ENCODE measurements around the gene SLC25A38. TPM values are rescaled to one million over a fixed set of nuclear protein-coding genes. Genes with fewer than 3 reads are reported as not detected.

The SLC25A38 gene
- total RNA-seq, 2 experiments from 2014 or later = 43.2 to 44.7 TPM

- Histone ChIP-seq H3K4me1 (ENCODE audit: insufficient read depth, low read length) (peaks cover 9% of the 10 kb centered on the region), H3K36me3 (ENCODE audit: insufficient read depth, low read length) (no peaks in the 10 kb centered on the region), H3K27me3 (ENCODE audit: control insufficient read depth in 1 of 2, insufficient read depth in 2 of 2, low read length in 2 of 2) (no peaks in the 10 kb centered on the region), H3K4me3 (ENCODE audit: low read length) (no peak overlapping the region), H3K9me3 (ENCODE audit: control insufficient read depth in 1 of 2, insufficient read depth in 1 of 2, low read length in 2 of 2) (no peaks in the 10 kb centered on the region), H3K27ac (ENCODE audit: low read depth in 1 of 2, low read length in 2 of 2) (no peak overlapping the region)
- Mint-ChIP-seq H3K36me3 (ENCODE audit: low read depth) (no peaks in the 10 kb centered on the region), H3K27me3 (no peaks in the 10 kb centered on the region), H3K9me3 (no peaks in the 10 kb centered on the region), H3K27ac (no peak overlapping the region), H3K4me3 (no peak overlapping the region), H3K4me1 (ENCODE audit: low read depth) (peaks cover 22% of the 10 kb centered on the region)
- POLR2A ChIA-PET = no interaction called here
- ATAC-seq (ENCODE audit: poor library complexity) (no peak), DNase-seq (no peak)
- CTCF ChIA-PET = no interaction called here
- intact Hi-C loops (cut with DNase I, micrococcal nuclease) = no loop called here
- TF ChIP-seq CTCF (IDR thresholded peaks at IDR 0.05) = no peak
These were observed 39.4 kb upstream of the SLC25A38 start for GRCh38 chr3:39343760-39344159.

DNA sequence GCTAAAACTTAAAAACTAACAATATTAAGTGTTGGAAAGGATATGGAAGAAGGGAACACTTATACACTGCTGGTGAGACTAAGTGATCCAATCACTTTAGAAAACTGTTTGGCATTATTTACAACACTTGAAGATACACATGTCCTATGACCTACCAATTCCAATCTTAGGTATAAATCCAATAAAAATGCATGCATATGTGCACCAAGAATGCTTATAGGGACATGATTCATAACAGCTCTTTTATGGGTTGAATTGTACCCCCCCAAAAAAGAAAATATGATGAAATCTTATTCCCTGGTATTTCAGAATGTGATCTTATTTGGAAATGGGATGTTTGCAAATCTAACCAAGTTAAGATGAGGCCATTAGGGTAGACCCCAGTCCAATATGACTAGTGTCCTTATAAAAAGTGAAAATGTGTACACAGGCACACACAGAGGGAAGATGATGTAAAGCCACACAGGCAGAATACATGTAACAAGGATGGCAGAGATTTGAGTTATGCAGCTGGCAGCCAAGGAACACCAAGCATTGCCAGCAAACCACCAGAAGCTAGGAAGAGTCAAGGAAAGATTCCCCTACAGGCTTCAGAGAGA is 38.3 kb upstream of the SLC25A38 start:
- H3K4me1 ChIP-seq (ENCODE audit: insufficient read depth, low read length) = peaks cover 9% of the 10 kb centered on the region
- Mint-ChIP-seq H3K36me3 (ENCODE audit: low read depth) (no peaks in the 10 kb centered on the region), H3K27ac (no peak overlapping the region), H3K27me3 (no peaks in the 10 kb centered on the region), H3K4me1 (ENCODE audit: low read depth) (peaks cover 23% of the 10 kb centered on the region), H3K9me3 (no peaks in the 10 kb centered on the region), H3K4me3 (no peak overlapping the region)
- H3K36me3 ChIP-seq (ENCODE audit: insufficient read depth, low read length) = no peaks in the 10 kb centered on the region
- intact Hi-C loops (cut with DNase I, micrococcal nuclease) = no loop called here
- ChIA-PET CTCF (interaction anchor here (0.5 kb wide), 1 partner anchor 71 kb away, joined by 4 read pairs; no protein-coding TSS in a partner anchor), POLR2A (no interaction called here)
- H3K27ac ChIP-seq (ENCODE audit: low read depth in 1 of 2, low read length in 2 of 2) = no peak overlapping the region
- DNase-seq (no peak), ATAC-seq (ENCODE audit: poor library complexity) (no peak)
- H3K9me3 ChIP-seq (ENCODE audit: control insufficient read depth in 1 of 2, insufficient read depth in 1 of 2, low read length in 2 of 2) = no peaks in the 10 kb centered on the region
- no peaks in the 10 kb centered on the region for H3K27me3 ChIP-seq (ENCODE audit: control insufficient read depth in 1 of 2, insufficient read depth in 2 of 2, low read length in 2 of 2)
- TF ChIP-seq CTCF (IDR thresholded peaks at IDR 0.05) = no peak
- no peak overlapping the region for H3K4me3 ChIP-seq (ENCODE audit: low read length)

GRCh38 chr3:39346785-39347585 is 36.2 kb upstream of the SLC25A38 start:
- H3K4me1 Mint-ChIP-seq (ENCODE audit: low read depth) = peaks cover 40% of the 10 kb centered on the region
- CTCF ChIA-PET = interaction anchor here (1.2 to 1.7 kb wide), 4 partner anchors 11 to 59 kb away, joined by 3 to 4 read pairs (median 4); no protein-coding TSS in a partner anchor
- intact Hi-C loops (cut with DNase I, micrococcal nuclease) = no loop called here
- H3K36me3 Mint-ChIP-seq (ENCODE audit: low read depth) = no peaks in the 10 kb centered on the region
- ATAC-seq (ENCODE audit: poor library complexity) = no peak
- Histone ChIP-seq H3K27ac (ENCODE audit: low read depth in 1 of 2, low read length in 2 of 2) (no peak overlapping the region), H3K9me3 (ENCODE audit: control insufficient read depth in 1 of 2, insufficient read depth in 1 of 2, low read length in 2 of 2) (no peaks in the 10 kb centered on the region), H3K4me3 (ENCODE audit: low read length) (no peak overlapping the region), H3K27me3 (ENCODE audit: control insufficient read depth in 1 of 2, insufficient read depth in 2 of 2, low read length in 2 of 2) (no peaks in the 10 kb centered on the region), H3K4me1 (ENCODE audit: insufficient read depth, low read length) (peaks cover 9% of the 10 kb centered on the region), H3K36me3 (ENCODE audit: insufficient read depth, low read length) (no peaks in the 10 kb centered on the region)
- no peak overlapping the region for H3K4me3 Mint-ChIP-seq
- no peaks in the 10 kb centered on the region for H3K9me3 Mint-ChIP-seq
- DNase-seq = peak in 1 of 14 experiments; percentile 29
- H3K27me3 Mint-ChIP-seq = no peaks in the 10 kb centered on the region
- peak overlapping the region; percentile 18 for H3K27ac Mint-ChIP-seq
- TF ChIP-seq CTCF (IDR thresholded peaks at IDR 0.05) = no peak
- POLR2A ChIA-PET = interaction anchor here (0.7 to 1.4 kb wide), 2 partner anchors 10 to 21 kb away, joined by 3 to 4 read pairs; no protein-coding TSS in a partner anchor

All from CD4-positive, alpha-beta T cell (primary cell).